DMS53 (cell line): Measurements from ENCODE around the gene CRYBG1.
"Not testable (repeated sequence)": the region's sequence is repeated elsewhere in the genome, so short reads cannot be mapped to it uniquely, and the experiment has no call there.

Experiments used
- DNase-seq: peaks from one replicate; lab custom pipeline; 2025; lab: John Stamatoyannopoulos, UW

The CRYBG1 gene

GRCh38 chr6:106496823-106497222 is 136.3 kb downstream of the CRYBG1 start:
- DNase-seq, result no peak

- DNase-seq, result no peak
Measured at GRCh38 chr6:106501960-106502371, 141.4 kb downstream of the CRYBG1 start.

GRCh38 chr6:106502559-106502958 is 142.0 kb downstream of the CRYBG1 start:
- DNase-seq, result no peak

- DNase-seq, result no peak
Measured at GRCh38 chr6:106508277-106508676, 147.8 kb downstream of the CRYBG1 start.

- no peak for DNase-seq
Measured at GRCh38 chr6:106508834-106509233, 148.3 kb downstream of the CRYBG1 start.

GRCh38 chr6:106509420-106510089 is 149.0 kb downstream of the CRYBG1 start:
- DNase-seq, result peak; percentile 14

- DNase-seq, result peak; percentile 78
Measured at GRCh38 chr6:106510090-106510970, 149.8 kb downstream of the CRYBG1 start.

GRCh38 chr6:106511288-106512047 is 151.0 kb downstream of the CRYBG1 start:
- DNase-seq, result peak; percentile 52

GRCh38 chr6:106512048-106512967 is 151.8 kb downstream of the CRYBG1 start:
- peak; percentile 71 for DNase-seq

GRCh38 chr6:106512968-106513574 is 152.6 kb downstream of the CRYBG1 start:
- DNase-seq, result no peak

GRCh38 chr6:106513808-106514582 is 153.5 kb downstream of the CRYBG1 start:
- no peak for DNase-seq

GRCh38 chr6:106514583-106514885 is 154.0 kb downstream of the CRYBG1 start:
- peak; percentile 13 for DNase-seq

- DNase-seq, result not testable (repeated sequence)
Measured at GRCh38 chr6:106515582-106515981, 155.1 kb downstream of the CRYBG1 start.

- DNase-seq, result no peak
Measured at GRCh38 chr6:106516616-106517015, 156.1 kb downstream of the CRYBG1 start.

GRCh38 chr6:106517706-106518105 is 157.2 kb downstream of the CRYBG1 start:
- no peak for DNase-seq

- DNase-seq, result no peak
Measured at GRCh38 chr6:106518748-106519147, 158.2 kb downstream of the CRYBG1 start.

GRCh38 chr6:106519460-106520394 is 159.2 kb downstream of the CRYBG1 start:
- DNase-seq, result peak; percentile 24

GRCh38 chr6:106520711-106521401 is 160.3 kb downstream of the CRYBG1 start:
- no peak for DNase-seq
